B cell (primary cell): ENCODE data around the gene RAD51B.

Experiments used
- CTCF ChIP-seq: fragments of 200-600 bp; IDR thresholded peaks from one replicate; pipeline ENCODE4 v1.8.0; 2022; ENCODE audit warnings: antibody characterized with exemption, mild to moderate bottlenecking
- EZH2 ChIP-seq: IDR thresholded peaks from 2 replicates; pipeline ENCODE4 v1.6.1; 2012; ENCODE audit warnings: borderline replicate concordance, low read depth, mild to moderate bottlenecking, moderate library complexity, low read length; ENCODE audit not compliant: insufficient read depth, poor library complexity, severe bottlenecking

DNA sequence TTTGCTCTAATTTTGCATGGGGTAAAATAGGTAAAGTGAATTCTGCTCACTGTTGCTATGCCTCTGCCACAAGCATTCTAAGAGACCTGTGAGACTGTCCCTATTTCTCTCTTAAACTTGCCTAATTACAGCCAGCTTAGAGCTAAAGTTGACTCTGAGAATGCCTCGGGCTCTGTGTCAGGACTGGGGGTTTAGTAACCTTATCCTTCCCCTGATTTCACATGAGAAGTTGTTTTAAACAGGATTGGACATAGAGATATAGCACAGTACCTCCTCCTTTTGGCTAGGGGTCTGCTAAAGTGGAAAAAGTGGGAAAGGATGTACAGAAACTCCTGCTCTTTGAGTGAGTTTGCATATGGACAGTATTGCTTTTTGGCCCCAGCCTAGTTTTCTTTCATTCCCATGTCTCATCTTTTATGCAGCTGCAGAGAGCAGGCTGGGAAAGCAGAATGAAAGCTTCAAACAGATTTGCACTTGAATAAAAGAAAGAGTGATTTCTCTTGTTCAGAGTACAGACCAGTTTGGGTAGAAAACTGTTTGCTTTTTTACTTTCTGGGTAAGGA, 122.0 kb downstream of the RAD51B start:
- TF ChIP-seq EZH2 (no peak), CTCF (no peak)
